D721Med (cell line): Measurements from ENCODE around the gene PHF21A.

Source experiments
- DNase-seq: peaks from one replicate; pipeline ENCODE4 v3.0.0; 2011; ENCODE audit warnings: low spot score; ENCODE audit not compliant: insufficient read length
- FAIRE-seq: peaks from 2 replicates; lab custom pipeline; 2011; peaks lifted over from hg19 to GRCh38; lab: Jason Lieb, UNC
- CTCF ChIP-seq: IDR thresholded peaks from 2 replicates; pipeline ENCODE4 v1.5.1; 2012; ENCODE audit warnings: mild to moderate bottlenecking, control low read depth; ENCODE audit not compliant: insufficient read depth; ENCODE audit errors: missing control alignments

The PHF21A gene

GRCh38 chr11:46121301-46121723, at the start of gene PHF21A:
Gene PHF21A, minus strand, starts transcription at chr11:46121454. Its CDS starts 37,235 bp downstream, at chr11:46084219.
- no peak for TF ChIP-seq CTCF
- FAIRE-seq, result no peak

GRCh38 chr11:46170797-46171196, 49.5 kb upstream of the PHF21A start:
- FAIRE-seq (no peak), DNase-seq (no peak)
- TF ChIP-seq CTCF, result no peak

More at GRCh38 chr11:46121301-46121723, at the start of gene PHF21A:
- no peak for DNase-seq

- TF ChIP-seq CTCF, result no peak
- no peak for DNase-seq
- no peak for FAIRE-seq
Measured at GRCh38 chr11:46162700-46163099, 41.4 kb upstream of the PHF21A start.

- DNase-seq (no peak), FAIRE-seq (no peak)
- no peak for TF ChIP-seq CTCF
Measured at GRCh38 chr11:46161201-46161600, 39.9 kb upstream of the PHF21A start.

- TF ChIP-seq CTCF, result no peak
- no peak for DNase-seq
- FAIRE-seq, result no peak
Measured at GRCh38 chr11:46160100-46160499, 38.8 kb upstream of the PHF21A start.

- TF ChIP-seq CTCF, result no peak
- FAIRE-seq (no peak), DNase-seq (no peak)
Measured at GRCh38 chr11:46159680-46160079, 38.4 kb upstream of the PHF21A start.

GRCh38 chr11:46149826-46150225, 28.6 kb upstream of the PHF21A start:
- DNase-seq (no peak), FAIRE-seq (no peak)

More at GRCh38 chr11:46149826-46150225, 28.6 kb upstream of the PHF21A start:
- TF ChIP-seq CTCF, result no peak
